ENCODE results near the gene SIRT5. TPM values are rescaled to one million over a fixed set of nuclear protein-coding genes. Genes with fewer than 3 reads are reported as not detected.

SIRT5 gene
- total RNA-seq, 1 experiment from 2014 or later, result 19.0 TPM

DNA sequence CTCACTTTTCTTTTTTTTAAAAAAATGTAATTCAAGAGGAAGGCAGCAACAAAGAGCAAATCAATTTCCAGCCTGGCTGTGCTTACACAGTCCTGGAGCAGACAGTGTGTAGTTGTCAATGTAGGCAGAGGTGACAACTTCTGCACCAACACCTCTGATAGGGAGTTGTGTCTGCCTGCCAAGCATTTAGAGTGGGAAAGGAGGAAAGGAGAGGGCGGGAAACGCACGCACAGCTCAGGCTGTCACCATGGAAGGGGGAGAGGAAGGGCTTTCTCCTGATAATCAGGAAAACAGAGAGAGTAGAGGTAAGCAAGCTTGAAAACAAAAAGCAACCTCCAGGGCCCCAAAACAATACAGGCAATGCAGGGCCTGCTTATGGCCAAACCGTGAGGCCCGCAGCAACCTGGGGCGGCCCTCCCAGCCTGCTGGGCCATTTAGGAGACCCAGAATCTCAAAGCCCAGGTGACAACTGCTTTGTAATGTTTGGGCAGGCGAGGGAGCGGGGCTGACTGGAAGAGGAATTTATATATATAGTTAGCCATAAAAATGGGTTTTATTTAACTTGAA lies 45.5 kb upstream of the SIRT5 start:
- H3K27ac Mint-ChIP-seq (ENCODE audit: unreplicated experiment), result no peak overlapping the region
- DNase-seq, result no peak
- peaks cover 6% of the 10 kb centered on the region for H3K4me1 Mint-ChIP-seq (ENCODE audit: low read depth, unreplicated experiment)
- no TSS peak for BruUV-seq (replicated peaks)
- intact Hi-C loops (cut with micrococcal nuclease; ENCODE audit: unreplicated experiment), result no loop called here
- TF ChIP-seq CTCF (IDR thresholded peaks at IDR 0.05; ENCODE audit: insufficient read depth in 1 of 2, low read depth in 1 of 2, low read length in 1 of 2, severe bottlenecking in 1 of 2, unreplicated experiment in 1 of 2), result no peak
- POLR2A ChIA-PET, result no interaction called here
- CTCF ChIA-PET, result no interaction called here
- H3K4me1 ChIP-seq, result no peaks in the 10 kb centered on the region
- no peaks in the 10 kb centered on the region for H3K27me3 Mint-ChIP-seq (ENCODE audit: insufficient read depth, unreplicated experiment)
- no peaks in the 10 kb centered on the region for H3K27me3 ChIP-seq (replicated peaks; ENCODE audit: control insufficient read depth, insufficient read depth, low read length)
- no peaks in the 10 kb centered on the region for H3K9me3 Mint-ChIP-seq (ENCODE audit: unreplicated experiment)
- no peak overlapping the region for H3K4me3 ChIP-seq (ENCODE audit: low read depth, low read length)
- no peaks in the 10 kb centered on the region for H3K9me3 ChIP-seq
- no peaks in the 10 kb centered on the region for H3K36me3 ChIP-seq (ENCODE audit: control insufficient read depth, insufficient read depth, low read length)
- H3K36me3 Mint-ChIP-seq (ENCODE audit: insufficient read depth, unreplicated experiment), result no peaks in the 10 kb centered on the region
- no peak overlapping the region for H3K4me3 Mint-ChIP-seq (ENCODE audit: unreplicated experiment)

- peak in 1 of 2 experiments; percentile 18 for DNase-seq
- intact Hi-C loops (cut with micrococcal nuclease; ENCODE audit: unreplicated experiment), result no loop called here
- Histone ChIP-seq H3K27me3 (replicated peaks; ENCODE audit: control insufficient read depth, insufficient read depth, low read length) (no peaks in the 10 kb centered on the region), H3K4me1 (no peaks in the 10 kb centered on the region), H3K36me3 (ENCODE audit: control insufficient read depth, insufficient read depth, low read length) (no peaks in the 10 kb centered on the region), H3K9me3 (no peaks in the 10 kb centered on the region), H3K4me3 (ENCODE audit: low read depth, low read length) (no peak overlapping the region)
- H3K27ac Mint-ChIP-seq (ENCODE audit: unreplicated experiment), result no peak overlapping the region
- no TSS peak for BruUV-seq (replicated peaks)
- H3K4me1 Mint-ChIP-seq (ENCODE audit: low read depth, unreplicated experiment), result peaks cover 6% of the 10 kb centered on the region
- TF ChIP-seq CTCF (IDR thresholded peaks at IDR 0.05; ENCODE audit: insufficient read depth in 1 of 2, low read depth in 1 of 2, low read length in 1 of 2, severe bottlenecking in 1 of 2, unreplicated experiment in 1 of 2), result no peak
- H3K9me3 Mint-ChIP-seq (ENCODE audit: unreplicated experiment), result no peaks in the 10 kb centered on the region
- ChIA-PET POLR2A (no interaction called here), CTCF (interaction anchor here (1.4 kb wide), 1 partner anchor 43 kb away, joined by 6 read pairs; the partner anchor contains the start of gene SIRT5)
- H3K36me3 Mint-ChIP-seq (ENCODE audit: insufficient read depth, unreplicated experiment), result no peaks in the 10 kb centered on the region
- no peak overlapping the region for H3K4me3 Mint-ChIP-seq (ENCODE audit: unreplicated experiment)
- H3K27me3 Mint-ChIP-seq (ENCODE audit: insufficient read depth, unreplicated experiment), result no peaks in the 10 kb centered on the region
These were observed 42.4 kb upstream of the SIRT5 start for GRCh38 chr6:13531956-13532355.

DNA sequence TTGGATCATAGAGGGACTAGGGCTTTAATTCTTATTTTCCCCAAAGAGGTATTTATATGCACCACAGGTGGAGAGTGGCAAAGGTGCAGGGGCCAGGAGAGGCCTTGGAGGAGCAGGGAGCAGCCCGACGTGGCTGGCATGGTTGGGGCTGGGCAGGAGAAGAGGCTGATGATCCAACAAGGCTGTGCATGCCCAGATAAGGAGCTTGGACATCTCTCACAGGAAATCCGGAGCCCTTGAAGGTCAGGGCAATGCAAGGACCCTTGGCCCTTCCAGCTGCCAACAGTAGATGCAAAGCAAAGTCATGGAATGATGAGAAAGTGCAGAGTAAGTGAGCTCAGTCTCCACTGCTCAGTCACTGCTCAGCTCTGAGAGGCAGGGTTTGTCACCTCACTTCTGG lies 39.9 kb upstream of the SIRT5 start:
- ChIA-PET POLR2A (interaction anchor here (0.5 kb wide), 1 partner anchor 576 kb away, joined by 4 read pairs; no protein-coding TSS in a partner anchor), CTCF (no interaction called here)
- BruUV-seq (replicated peaks), result no TSS peak
- Mint-ChIP-seq H3K4me1 (ENCODE audit: low read depth, unreplicated experiment) (peaks cover 6% of the 10 kb centered on the region), H3K27ac (ENCODE audit: unreplicated experiment) (no peak overlapping the region), H3K36me3 (ENCODE audit: insufficient read depth, unreplicated experiment) (no peaks in the 10 kb centered on the region), H3K4me3 (ENCODE audit: unreplicated experiment) (no peak overlapping the region), H3K27me3 (ENCODE audit: insufficient read depth, unreplicated experiment) (no peaks in the 10 kb centered on the region), H3K9me3 (ENCODE audit: unreplicated experiment) (no peaks in the 10 kb centered on the region)
- no peak overlapping the region for H3K4me3 ChIP-seq (ENCODE audit: low read depth, low read length)
- no peaks in the 10 kb centered on the region for H3K27me3 ChIP-seq (replicated peaks; ENCODE audit: control insufficient read depth, insufficient read depth, low read length)
- no peak for DNase-seq
- TF ChIP-seq CTCF (IDR thresholded peaks at IDR 0.05; ENCODE audit: insufficient read depth in 1 of 2, low read depth in 1 of 2, low read length in 1 of 2, severe bottlenecking in 1 of 2, unreplicated experiment in 1 of 2), result no peak
- intact Hi-C loops (cut with micrococcal nuclease; ENCODE audit: unreplicated experiment), result no loop called here
- H3K4me1 ChIP-seq, result no peaks in the 10 kb centered on the region
- H3K36me3 ChIP-seq (ENCODE audit: control insufficient read depth, insufficient read depth, low read length), result no peaks in the 10 kb centered on the region
- H3K9me3 ChIP-seq, result no peaks in the 10 kb centered on the region

All from Caco-2 (cell line).